Glutamatergic neuron (in vitro differentiated cells): ENCODE data around the gene EVC2. TPM values are rescaled to one million over a fixed set of nuclear protein-coding genes. Genes with fewer than 3 reads are reported as not detected.

ENCODE experiments used
- DNase-seq: peaks from one replicate; pipeline ENCODE4 v3.0.0; 2022
- H3K27ac Mint-ChIP-seq: one replicate; pipeline ENCODE4 v1.8.0; 2020; ENCODE audit warnings: mild to moderate bottlenecking, mixed read lengths, inconsistent platforms; ENCODE audit not compliant: unreplicated experiment
- H3K27me3 Mint-ChIP-seq: one replicate; pipeline ENCODE4 v1.8.0; 2020; ENCODE audit warnings: mild to moderate bottlenecking, moderate library complexity, mixed read lengths, inconsistent platforms; ENCODE audit not compliant: unreplicated experiment
- H3K36me3 Mint-ChIP-seq: one replicate; pipeline ENCODE4 v1.8.0; 2020; ENCODE audit warnings: mild to moderate bottlenecking, mixed read lengths, inconsistent platforms; ENCODE audit not compliant: unreplicated experiment
- H3K4me1 Mint-ChIP-seq: one replicate; pipeline ENCODE4 v1.8.0; 2020; ENCODE audit warnings: mild to moderate bottlenecking, low read depth, mixed read lengths, inconsistent platforms; ENCODE audit not compliant: unreplicated experiment
- H3K4me3 Mint-ChIP-seq: one replicate; pipeline ENCODE4 v1.8.0; 2020; ENCODE audit warnings: mild to moderate bottlenecking, mixed read lengths, inconsistent platforms; ENCODE audit not compliant: unreplicated experiment
- H3K9me3 Mint-ChIP-seq: one replicate; pipeline ENCODE4 v1.8.0; 2020; ENCODE audit warnings: mild to moderate bottlenecking, moderate library complexity, mixed read lengths, inconsistent platforms; ENCODE audit not compliant: unreplicated experiment
- total RNA-seq: library from RNA; stranded (reverse); fragmentation: NEBNext Ultra II Directional; extraction: Animal tissue kit (Norgen Biotek cat#: 25700); gene quantifications from one replicate; pipeline ENCODE4 v1.2.1, GENCODE V29; 2021; ENCODE audit not compliant: unreplicated experiment
- TF ChIP-seq, protein P1 (sequence below): fragments of 200-600 bp; sonication (generic); IDR thresholded peaks from one replicate; pipeline ENCODE4 v1.5.0; 2021; ENCODE audit not compliant: partially characterized antibody, unreplicated experiment

Gene EVC2
- total RNA-seq, 1 donor from 2014 or later = 2.3 TPM

DNA sequence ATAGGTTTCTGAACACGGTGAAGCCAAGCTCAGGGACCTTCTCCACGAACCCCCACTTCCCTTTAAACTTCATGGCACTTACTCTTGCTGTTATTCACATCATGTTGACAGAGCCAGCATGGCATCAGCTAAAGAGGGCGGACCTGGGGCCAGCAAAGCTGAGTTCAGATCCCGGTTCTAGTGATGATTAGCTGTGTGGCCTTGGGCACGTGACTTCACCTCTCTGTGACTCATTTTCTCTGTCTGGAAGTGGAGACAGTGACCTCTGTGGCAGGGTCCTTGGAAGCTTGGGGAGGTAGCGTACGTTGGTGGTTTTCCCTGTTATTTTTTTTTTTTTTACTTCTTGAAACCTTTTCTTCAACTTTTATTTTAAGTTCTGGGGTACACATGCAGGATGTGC, 16.0 kb upstream of the EVC2 start:
- no peak overlapping the region for H3K4me3 Mint-ChIP-seq
- DNase-seq = no peak
- TF ChIP-seq, protein P1, sequence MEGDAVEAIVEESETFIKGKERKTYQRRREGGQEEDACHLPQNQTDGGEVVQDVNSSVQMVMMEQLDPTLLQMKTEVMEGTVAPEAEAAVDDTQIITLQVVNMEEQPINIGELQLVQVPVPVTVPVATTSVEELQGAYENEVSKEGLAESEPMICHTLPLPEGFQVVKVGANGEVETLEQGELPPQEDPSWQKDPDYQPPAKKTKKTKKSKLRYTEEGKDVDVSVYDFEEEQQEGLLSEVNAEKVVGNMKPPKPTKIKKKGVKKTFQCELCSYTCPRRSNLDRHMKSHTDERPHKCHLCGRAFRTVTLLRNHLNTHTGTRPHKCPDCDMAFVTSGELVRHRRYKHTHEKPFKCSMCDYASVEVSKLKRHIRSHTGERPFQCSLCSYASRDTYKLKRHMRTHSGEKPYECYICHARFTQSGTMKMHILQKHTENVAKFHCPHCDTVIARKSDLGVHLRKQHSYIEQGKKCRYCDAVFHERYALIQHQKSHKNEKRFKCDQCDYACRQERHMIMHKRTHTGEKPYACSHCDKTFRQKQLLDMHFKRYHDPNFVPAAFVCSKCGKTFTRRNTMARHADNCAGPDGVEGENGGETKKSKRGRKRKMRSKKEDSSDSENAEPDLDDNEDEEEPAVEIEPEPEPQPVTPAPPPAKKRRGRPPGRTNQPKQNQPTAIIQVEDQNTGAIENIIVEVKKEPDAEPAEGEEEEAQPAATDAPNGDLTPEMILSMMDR = no peak
- peaks cover 10% of the 10 kb centered on the region for H3K36me3 Mint-ChIP-seq
- H3K9me3 Mint-ChIP-seq = peaks cover 12% of the 10 kb centered on the region
- no peaks in the 10 kb centered on the region for H3K4me1 Mint-ChIP-seq
- H3K27ac Mint-ChIP-seq = no peak overlapping the region
- H3K27me3 Mint-ChIP-seq = peaks cover 11% of the 10 kb centered on the region

DNA sequence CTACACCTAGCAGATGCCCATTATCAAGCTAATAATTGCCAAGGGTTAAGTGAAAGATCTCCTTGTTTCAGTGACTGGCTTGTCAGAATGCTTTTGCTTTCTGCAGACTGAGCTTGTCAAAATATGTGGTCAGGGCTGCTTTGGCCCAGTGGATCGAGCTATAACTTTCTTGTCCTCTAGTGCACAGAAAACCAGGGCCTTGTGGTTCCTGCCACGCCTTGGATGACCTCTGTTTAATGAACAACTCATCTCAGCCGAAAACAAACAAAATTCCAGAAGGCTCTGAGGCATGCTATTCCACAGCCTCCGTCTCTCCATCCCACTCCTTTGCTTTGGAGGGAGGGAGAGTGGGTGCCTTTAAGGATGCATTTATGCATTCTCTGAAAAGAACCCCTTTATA, 14.0 kb upstream of the EVC2 start:
- TF ChIP-seq, protein P1 = no peak
- H3K36me3 Mint-ChIP-seq = no peaks in the 10 kb centered on the region
- peaks cover 9% of the 10 kb centered on the region for H3K9me3 Mint-ChIP-seq
- no peak for DNase-seq
- no peak overlapping the region for H3K4me3 Mint-ChIP-seq
- no peaks in the 10 kb centered on the region for H3K4me1 Mint-ChIP-seq
- H3K27me3 Mint-ChIP-seq = peaks cover 7% of the 10 kb centered on the region
- no peak overlapping the region for H3K27ac Mint-ChIP-seq

DNA sequence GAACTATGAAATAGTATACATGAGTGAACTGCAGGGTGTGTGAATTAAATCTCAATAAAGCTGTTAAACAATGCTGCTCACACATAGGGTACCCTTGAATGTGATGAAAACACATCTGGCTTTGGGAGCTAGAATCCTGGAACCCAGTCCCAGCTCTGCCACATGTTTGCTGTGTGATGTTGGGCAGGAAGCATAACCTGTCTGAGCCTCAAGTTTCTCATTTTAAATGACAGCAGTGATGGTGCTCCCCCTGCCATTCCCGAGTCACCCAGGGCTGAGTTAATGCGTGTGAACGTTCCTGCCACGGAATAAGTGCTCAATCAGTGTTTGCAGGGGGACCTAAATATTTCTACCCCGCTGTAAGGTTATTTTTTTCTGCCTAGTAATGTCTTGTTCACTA, 13.6 kb upstream of the EVC2 start:
- peaks cover 9% of the 10 kb centered on the region for H3K9me3 Mint-ChIP-seq
- peaks cover 7% of the 10 kb centered on the region for H3K27me3 Mint-ChIP-seq
- no peak overlapping the region for H3K4me3 Mint-ChIP-seq
- DNase-seq = no peak
- no peak overlapping the region for H3K27ac Mint-ChIP-seq
- H3K36me3 Mint-ChIP-seq = no peaks in the 10 kb centered on the region
- TF ChIP-seq, protein P1 = no peak
- no peaks in the 10 kb centered on the region for H3K4me1 Mint-ChIP-seq

DNA sequence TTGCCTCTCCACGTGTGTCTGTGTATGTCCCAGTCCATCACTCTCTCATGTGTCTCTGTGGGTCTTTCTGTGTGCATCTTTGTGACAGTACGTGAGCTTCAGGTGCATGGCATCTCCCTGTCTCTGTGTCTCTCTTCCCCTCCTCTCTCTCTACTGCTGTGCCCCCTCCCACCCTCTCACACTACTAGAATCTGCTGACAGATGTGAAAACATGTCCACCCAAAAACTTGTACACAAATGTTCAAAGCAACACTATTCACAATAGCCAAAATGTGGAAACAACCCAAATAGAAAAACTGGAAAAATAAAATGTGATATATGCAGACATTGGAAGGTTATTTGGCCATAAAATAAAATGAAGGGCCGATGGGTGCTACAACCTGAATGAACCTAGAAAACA, 12.6 kb upstream of the EVC2 start:
- Mint-ChIP-seq H3K4me3 (no peak overlapping the region), H3K9me3 (peaks cover 9% of the 10 kb centered on the region), H3K4me1 (no peaks in the 10 kb centered on the region), H3K27me3 (peaks cover 7% of the 10 kb centered on the region), H3K36me3 (no peaks in the 10 kb centered on the region), H3K27ac (no peak overlapping the region)
- DNase-seq = no peak
- TF ChIP-seq, protein P1 = no peak

DNA sequence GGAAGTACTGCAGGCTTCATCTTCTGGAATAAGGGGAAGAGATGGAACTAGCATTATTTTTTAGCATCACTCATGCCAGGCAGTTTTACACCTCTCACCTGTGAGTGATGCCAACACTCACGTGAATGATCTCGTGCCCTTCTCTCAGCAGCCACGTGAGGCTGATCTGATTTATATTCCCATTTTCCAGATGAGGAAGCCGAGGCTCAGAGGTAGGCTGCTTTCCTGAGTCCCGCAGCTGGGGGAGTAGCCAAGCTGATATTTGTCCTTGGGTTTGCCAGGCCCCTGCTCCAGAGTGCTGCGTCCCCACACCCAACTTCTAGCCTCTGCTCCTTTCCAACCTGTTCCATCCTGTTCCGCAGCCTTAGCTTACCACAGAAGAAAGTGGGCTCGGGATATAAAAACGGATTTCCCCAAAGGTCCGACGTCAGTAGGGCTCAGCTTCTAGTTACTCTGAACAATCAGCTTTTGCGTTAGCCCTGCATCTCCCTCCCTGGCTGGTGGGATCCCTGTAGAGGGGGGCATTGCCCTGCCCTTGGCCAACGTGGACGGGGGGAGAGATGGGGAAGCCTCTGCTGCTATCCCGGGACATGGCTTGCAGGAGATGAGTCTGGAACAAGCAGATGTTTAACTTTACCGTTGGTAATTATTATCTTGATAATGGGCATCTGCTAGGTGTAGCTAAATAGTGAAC, 11.9 kb upstream of the EVC2 start:
- peaks cover 7% of the 10 kb centered on the region for H3K27me3 Mint-ChIP-seq
- no peak overlapping the region for H3K4me3 Mint-ChIP-seq
- no peak for DNase-seq
- peaks cover 2% of the 10 kb centered on the region for H3K36me3 Mint-ChIP-seq
- H3K9me3 Mint-ChIP-seq = peaks cover 7% of the 10 kb centered on the region
- no peak overlapping the region for H3K27ac Mint-ChIP-seq
- TF ChIP-seq, protein P1 = no peak
- no peaks in the 10 kb centered on the region for H3K4me1 Mint-ChIP-seq
